Central memory CD8-positive, alpha-beta T cell (primary cell): ENCODE measurements around the gene NUCKS1.

Source experiments
- ATAC-seq: fragments of 150-1000 bp; cut with Tn5 transposase; replicated peaks from 2 replicates; pipeline ENCODE4 v1.10.0; 2022; ENCODE audit warnings: mild to moderate bottlenecking, moderate FRiP score, moderate number of reproducible peaks; ENCODE audit not compliant: poor library complexity, severe bottlenecking; ENCODE audit errors: extremely low read depth
- DNase-seq, 2 donors: peaks; one replicate each; pipeline ENCODE4 v3.0.0; 2021; ENCODE audit warnings: low spot score in 2 of 2
- H3K27ac Mint-ChIP-seq: one replicate; pipeline ENCODE4 v1.8.0; 2022; ENCODE audit warnings: low read depth, mild to moderate bottlenecking, moderate library complexity, mixed read lengths
- H3K27me3 Mint-ChIP-seq: one replicate; pipeline ENCODE4 v1.8.0; 2022; ENCODE audit warnings: mixed read lengths
- H3K36me3 Mint-ChIP-seq: one replicate; pipeline ENCODE4 v1.8.0; 2022; ENCODE audit warnings: mild to moderate bottlenecking, moderate library complexity, mixed read lengths; ENCODE audit not compliant: insufficient read depth
- H3K4me1 Mint-ChIP-seq: one replicate; pipeline ENCODE4 v1.8.0; 2022; ENCODE audit warnings: mixed read lengths
- H3K4me3 Mint-ChIP-seq: one replicate; pipeline ENCODE4 v1.8.0; 2022; ENCODE audit warnings: mild to moderate bottlenecking, moderate library complexity, mixed read lengths
- H3K9me3 Mint-ChIP-seq: one replicate; pipeline ENCODE4 v1.8.0; 2022; ENCODE audit warnings: mixed read lengths

The NUCKS1 gene

GRCh38 chr1:205700865-205701401, 49.0 kb downstream of the NUCKS1 start:
- ATAC-seq: no peak
- Mint-ChIP-seq H3K9me3 (no peaks in the 10 kb centered on the region), H3K4me1 (peaks cover 5% of the 10 kb centered on the region), H3K36me3 (peaks cover 2% of the 10 kb centered on the region), H3K27me3 (peaks cover 14% of the 10 kb centered on the region), H3K4me3 (no peak overlapping the region), H3K27ac (no peak overlapping the region)
- no peak for DNase-seq

GRCh38 chr1:205699416-205699815, 50.6 kb downstream of the NUCKS1 start:
- DNase-seq: no peak
- no peak for ATAC-seq
- peaks cover 2% of the 10 kb centered on the region for H3K36me3 Mint-ChIP-seq
- no peak overlapping the region for H3K4me3 Mint-ChIP-seq
- peaks cover 14% of the 10 kb centered on the region for H3K27me3 Mint-ChIP-seq
- H3K4me1 Mint-ChIP-seq: no peaks in the 10 kb centered on the region
- no peaks in the 10 kb centered on the region for H3K9me3 Mint-ChIP-seq
- no peak overlapping the region for H3K27ac Mint-ChIP-seq

- H3K4me3 Mint-ChIP-seq: no peak overlapping the region
- H3K27ac Mint-ChIP-seq: no peak overlapping the region
- DNase-seq: no peak
Observed at GRCh38 chr1:205698921-205699320, 51.1 kb downstream of the NUCKS1 start.

DNA sequence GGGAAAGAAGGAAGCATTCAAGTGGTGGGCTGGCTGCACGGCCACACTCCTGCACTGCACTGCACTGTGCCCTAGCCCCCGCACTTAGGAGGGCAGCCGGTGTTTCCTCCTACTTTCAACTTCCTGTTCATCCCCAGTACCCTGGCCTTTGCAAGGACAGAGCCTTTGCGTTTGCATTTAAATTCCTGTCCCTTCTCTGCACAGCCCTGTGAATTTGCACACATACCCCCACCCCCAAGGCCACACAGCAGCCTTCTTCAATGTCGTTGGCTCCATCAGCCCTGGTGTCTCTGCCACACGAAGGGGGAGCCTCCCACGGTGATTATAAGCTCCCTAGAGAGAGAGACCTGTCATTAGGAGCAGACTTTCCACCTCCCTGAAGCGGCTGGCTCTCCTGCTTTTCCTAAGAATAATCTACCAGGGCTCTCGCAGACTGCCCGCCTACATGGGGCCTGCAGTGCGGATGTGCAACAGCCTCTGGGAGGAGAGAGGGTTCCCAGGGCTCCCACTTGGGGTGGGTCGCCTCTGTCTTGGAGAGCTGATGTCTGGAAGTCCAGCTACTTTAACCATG, 56.5 kb downstream of the NUCKS1 start:
- no peak for DNase-seq
- Mint-ChIP-seq H3K4me1 (no peaks in the 10 kb centered on the region), H3K27me3 (peaks cover 56% of the 10 kb centered on the region), H3K9me3 (no peaks in the 10 kb centered on the region), H3K27ac (no peak overlapping the region), H3K4me3 (no peak overlapping the region), H3K36me3 (no peaks in the 10 kb centered on the region)
- ATAC-seq: no peak

More at GRCh38 chr1:205698921-205699320, 51.1 kb downstream of the NUCKS1 start:
- H3K36me3 Mint-ChIP-seq: peaks cover 2% of the 10 kb centered on the region
- no peaks in the 10 kb centered on the region for H3K9me3 Mint-ChIP-seq
- H3K27me3 Mint-ChIP-seq: peaks cover 14% of the 10 kb centered on the region
- ATAC-seq: no peak
- no peaks in the 10 kb centered on the region for H3K4me1 Mint-ChIP-seq

DNA sequence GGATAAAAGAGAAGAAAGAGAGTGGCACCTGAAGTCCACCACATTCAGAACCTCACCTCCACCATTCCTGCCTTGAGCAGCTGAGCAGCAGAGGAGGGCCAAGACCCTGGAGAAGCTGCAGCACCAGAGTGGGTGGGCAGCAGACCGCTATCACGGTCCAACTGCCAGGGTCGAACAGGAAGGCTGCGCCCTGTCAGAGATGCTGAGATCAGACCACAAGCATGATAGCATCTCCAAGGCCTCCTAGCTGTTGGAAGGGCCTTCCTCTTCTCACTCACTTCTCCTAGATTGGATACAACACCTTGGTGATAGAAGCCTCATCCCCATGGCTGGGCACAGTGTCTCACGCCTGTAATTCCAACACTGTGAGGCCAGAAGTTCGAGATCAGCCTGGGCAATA, 57.6 kb downstream of the NUCKS1 start:
- Mint-ChIP-seq H3K27me3 (peaks cover 62% of the 10 kb centered on the region), H3K9me3 (no peaks in the 10 kb centered on the region), H3K4me3 (no peak overlapping the region), H3K36me3 (no peaks in the 10 kb centered on the region), H3K4me1 (no peaks in the 10 kb centered on the region), H3K27ac (no peak overlapping the region)
- ATAC-seq: no peak
- DNase-seq: no peak

- H3K4me1 Mint-ChIP-seq: no peaks in the 10 kb centered on the region
- peaks cover 51% of the 10 kb centered on the region for H3K27me3 Mint-ChIP-seq
- no peaks in the 10 kb centered on the region for H3K9me3 Mint-ChIP-seq
- no peak for ATAC-seq
- H3K27ac Mint-ChIP-seq: no peak overlapping the region
- H3K36me3 Mint-ChIP-seq: no peaks in the 10 kb centered on the region
- DNase-seq: no peak
- no peak overlapping the region for H3K4me3 Mint-ChIP-seq
Observed at GRCh38 chr1:205690122-205690756, 59.7 kb downstream of the NUCKS1 start.

GRCh38 chr1:205689479-205689878, 60.5 kb downstream of the NUCKS1 start:
- H3K4me3 Mint-ChIP-seq: no peak overlapping the region
- DNase-seq (no peak), ATAC-seq (no peak)
- H3K36me3 Mint-ChIP-seq: no peaks in the 10 kb centered on the region
- peaks cover 51% of the 10 kb centered on the region for H3K27me3 Mint-ChIP-seq
- H3K9me3 Mint-ChIP-seq: no peaks in the 10 kb centered on the region
- no peak overlapping the region for H3K27ac Mint-ChIP-seq
- H3K4me1 Mint-ChIP-seq: no peaks in the 10 kb centered on the region

GRCh38 chr1:205688171-205689080, 61.6 kb downstream of the NUCKS1 start:
- Mint-ChIP-seq H3K27me3 (peaks cover 48% of the 10 kb centered on the region), H3K9me3 (no peaks in the 10 kb centered on the region), H3K4me1 (no peaks in the 10 kb centered on the region), H3K36me3 (no peaks in the 10 kb centered on the region), H3K4me3 (no peak overlapping the region), H3K27ac (no peak overlapping the region)
- ATAC-seq (no peak), DNase-seq (no peak)

- Mint-ChIP-seq H3K9me3 (no peaks in the 10 kb centered on the region), H3K27ac (no peak overlapping the region), H3K4me3 (no peak overlapping the region), H3K4me1 (no peaks in the 10 kb centered on the region), H3K27me3 (peaks cover 37% of the 10 kb centered on the region), H3K36me3 (no peaks in the 10 kb centered on the region)
- DNase-seq: no peak
- no peak for ATAC-seq
Observed at GRCh38 chr1:205687242-205687641, 62.7 kb downstream of the NUCKS1 start.

- ATAC-seq: no peak
- peak overlapping the region; percentile 78 for H3K4me3 Mint-ChIP-seq
- DNase-seq: no peak
- H3K27me3 Mint-ChIP-seq: peaks cover 13% of the 10 kb centered on the region
- no peak overlapping the region for H3K27ac Mint-ChIP-seq
- no peaks in the 10 kb centered on the region for H3K9me3 Mint-ChIP-seq
- peaks cover 22% of the 10 kb centered on the region for H3K4me1 Mint-ChIP-seq
- peaks cover 2% of the 10 kb centered on the region for H3K36me3 Mint-ChIP-seq
Observed at GRCh38 chr1:205681364-205681763, 68.6 kb downstream of the NUCKS1 start.

GRCh38 chr1:205680073-205680851, 69.7 kb downstream of the NUCKS1 start, which contains the start of gene SLC45A3:
TSS of gene SLC45A3 (minus strand) at chr1:205680509. CDS start at chr1:205664656, 15,853 bp downstream.
- Mint-ChIP-seq H3K4me3 (peak within 1 kb of the TSS; percentile 78), H3K9me3 (no peaks in the 10 kb centered on the region), H3K36me3 (peaks cover 2% of the 10 kb centered on the region), H3K27me3 (peaks cover 13% of the 10 kb centered on the region), H3K4me1 (peaks cover 22% of the 10 kb centered on the region), H3K27ac (no peak within 1 kb of the TSS)
- peak; percentile 58 for ATAC-seq
- DNase-seq: no peak
